Stimulated activated CD4-positive, alpha-beta T cell treated with anti-CD3 and anti-CD28 coated beads, TNF-alpha, amount 100 ng/mL, for 1 hour (primary cell): Measurements from ENCODE around the gene TOX2.

Experiments
- DNase-seq, 3 donors: peaks; one replicate each; pipeline ENCODE4 v3.0.0-alpha.2; 2020; ENCODE audit warnings: low read depth in 3 of 3, low spot score in 1 of 3

TOX2 gene

DNA sequence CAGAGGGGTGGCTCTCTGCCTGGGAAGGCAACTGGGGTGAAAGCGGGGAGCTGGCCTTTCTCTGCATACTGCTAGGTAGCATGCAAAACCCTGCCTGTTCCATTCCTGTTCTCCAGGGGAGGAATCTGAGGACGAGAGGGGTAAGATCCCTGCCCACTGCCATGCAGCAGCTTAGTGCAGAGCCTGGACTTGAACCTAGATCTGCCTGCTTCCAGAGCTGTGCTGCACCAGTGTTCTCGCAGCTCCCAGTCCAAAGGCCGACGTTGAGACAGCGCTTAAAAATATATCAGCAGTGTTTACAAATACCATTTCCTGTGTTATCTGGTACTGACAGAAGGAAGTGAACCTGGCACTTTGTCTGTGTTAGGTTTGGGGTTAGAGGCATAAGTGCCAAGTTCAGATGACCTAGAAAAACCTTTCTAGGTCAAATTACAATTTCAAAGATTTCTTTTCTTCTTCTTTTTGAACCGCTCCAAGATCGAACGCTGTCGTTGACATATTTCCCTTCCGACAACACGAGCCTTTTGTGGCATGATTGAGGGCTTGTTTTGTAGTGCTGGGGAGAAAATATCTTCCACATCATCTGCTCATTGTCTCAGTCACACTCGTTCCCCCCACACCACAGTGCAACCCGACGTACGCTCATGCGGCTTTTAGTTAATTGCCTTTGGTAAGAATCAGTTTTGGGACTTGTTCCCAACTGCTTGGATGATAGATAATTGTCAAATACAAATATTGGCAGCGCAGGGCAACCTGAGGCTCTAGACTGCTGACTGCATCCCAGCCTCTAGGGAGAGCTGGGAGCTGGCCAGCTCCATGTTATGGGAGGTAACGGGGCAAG is 44.6 kb downstream of the TOX2 start:
- DNase-seq: no peak

DNA sequence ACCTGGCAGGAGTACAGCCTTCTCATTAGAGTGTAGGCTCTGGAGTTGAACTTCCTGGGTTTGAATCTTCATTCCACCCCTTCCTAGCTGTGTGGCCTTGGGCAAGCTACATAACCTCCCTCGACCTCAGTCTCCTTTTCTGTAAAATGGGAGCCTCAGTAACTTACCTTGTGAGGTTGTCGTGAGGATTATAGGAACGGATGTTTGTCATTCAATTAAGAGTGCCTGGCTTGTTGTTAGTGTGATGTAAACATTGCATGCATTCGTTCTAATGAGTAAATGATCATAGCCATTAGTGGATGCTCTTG is 45.2 kb downstream of the TOX2 start:
- DNase-seq: no peak

GRCh38 chr20:43960231-43960630 is 45.6 kb downstream of the TOX2 start:
- no peak for DNase-seq

DNA sequence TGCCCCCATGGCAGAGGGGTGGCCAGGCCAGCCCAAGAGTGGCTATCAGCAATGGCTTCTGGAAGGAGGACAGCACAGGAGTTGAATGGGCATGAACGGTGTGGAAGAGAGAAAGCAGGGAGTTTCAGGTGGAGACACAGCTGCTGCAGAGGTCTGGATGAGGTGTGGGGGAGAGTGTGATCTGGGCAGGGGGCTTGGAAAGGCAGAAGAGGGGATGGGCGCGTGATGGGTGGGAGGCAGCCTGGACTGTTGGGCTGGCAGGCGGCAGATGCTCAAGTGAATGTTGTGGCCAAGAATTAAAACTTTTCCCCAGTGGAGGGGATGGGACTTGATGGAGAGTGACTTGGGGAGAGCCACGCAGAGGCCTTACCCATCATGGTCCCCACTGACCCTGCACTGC is 46.5 kb downstream of the TOX2 start:
- no peak for DNase-seq

- DNase-seq: no peak
Observed at GRCh38 chr20:43961541-43962471, 47.2 kb downstream of the TOX2 start.

DNA sequence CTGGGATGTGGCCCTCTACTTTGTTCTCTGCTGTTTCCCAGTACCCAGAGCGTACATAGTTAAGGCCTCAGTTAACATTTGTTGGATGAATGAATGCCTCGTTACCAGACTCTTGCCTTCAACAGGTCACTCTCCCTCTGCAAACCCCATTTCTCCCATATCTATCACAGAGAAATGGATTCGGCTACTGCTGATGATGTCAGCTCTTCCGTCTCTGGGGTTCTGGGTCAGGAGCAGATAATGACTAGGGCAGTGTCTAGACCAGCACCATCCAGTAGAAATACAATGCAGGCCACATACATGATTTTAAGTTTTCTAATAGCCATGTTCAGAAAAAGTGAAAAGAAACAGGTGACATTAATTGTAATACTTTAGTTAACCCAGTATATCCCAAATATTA is 47.9 kb downstream of the TOX2 start:
- DNase-seq: no peak

GRCh38 chr20:43963233-43963632 is 48.6 kb downstream of the TOX2 start:
- DNase-seq: no peak

DNA sequence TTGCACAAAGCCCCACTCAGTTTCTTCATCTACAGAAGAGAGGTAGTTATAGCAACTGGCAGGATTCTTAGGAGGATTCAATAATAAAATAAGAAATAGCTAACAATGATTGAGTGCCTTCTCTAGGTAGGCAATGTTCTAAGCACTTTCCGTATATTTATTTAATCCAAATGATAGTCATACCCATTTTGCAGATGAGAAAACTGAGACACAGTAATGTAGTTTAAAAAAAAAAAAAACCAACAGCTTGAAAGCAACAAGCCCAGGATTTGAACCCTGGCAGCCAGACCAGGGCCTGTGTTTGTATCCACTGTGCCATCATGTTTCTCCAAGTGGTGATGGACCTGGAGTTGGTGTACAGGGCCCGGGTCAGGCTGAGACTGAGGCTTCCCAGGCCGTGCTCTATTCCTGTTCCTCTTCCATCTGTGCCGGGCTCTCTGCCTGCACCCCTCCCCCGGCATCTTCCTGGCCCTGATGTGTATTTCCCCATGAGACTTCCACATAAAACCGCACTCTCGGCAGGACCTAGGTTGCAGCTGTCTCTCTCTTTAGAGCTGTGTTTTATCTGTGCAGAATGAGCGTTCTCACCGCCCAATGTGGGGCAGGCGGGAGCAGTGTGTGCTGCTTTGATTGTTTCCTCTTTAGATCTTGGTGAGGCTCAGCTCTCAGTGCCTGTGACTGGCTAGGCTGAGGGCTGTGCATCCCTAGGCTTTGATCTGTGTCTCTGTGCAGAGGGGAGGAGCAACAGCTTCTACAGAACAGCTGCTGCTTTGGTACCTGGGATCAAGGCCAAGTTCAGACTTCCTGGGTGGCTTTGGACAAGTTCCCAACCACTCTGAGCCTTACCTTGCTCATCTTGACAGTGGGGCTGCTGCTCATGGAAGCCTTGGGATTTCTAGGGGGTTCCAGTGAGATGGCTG is 49.5 kb downstream of the TOX2 start:
- no peak for DNase-seq

GRCh38 chr20:43968341-43969000 is 53.8 kb downstream of the TOX2 start:
- DNase-seq: no peak

DNA sequence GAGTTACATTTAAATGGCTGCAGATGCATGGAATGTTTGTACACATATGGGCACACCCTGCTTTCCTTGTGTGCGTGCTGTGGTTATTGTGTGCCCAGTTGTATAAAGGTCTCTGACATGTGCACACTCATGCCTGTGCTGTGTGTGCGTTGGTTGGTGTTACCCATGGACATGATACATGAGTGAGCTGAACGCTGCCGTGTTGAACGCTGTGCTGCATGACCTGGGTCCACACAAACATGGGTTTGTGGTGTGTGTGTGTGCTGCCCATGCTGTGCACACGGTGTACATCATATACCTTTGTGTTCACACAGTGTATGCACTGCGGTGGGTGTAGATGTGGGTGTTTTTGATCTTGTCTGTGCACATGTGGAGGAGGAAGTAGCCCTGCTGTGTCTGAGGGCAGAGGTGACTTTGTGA is 54.4 kb downstream of the TOX2 start:
- DNase-seq: no peak

- DNase-seq: no peak
Observed at GRCh38 chr20:43969501-43970182, 55.0 kb downstream of the TOX2 start.

- no peak for DNase-seq
Observed at GRCh38 chr20:43971267-43971666, 56.6 kb downstream of the TOX2 start.

- no peak for DNase-seq
Observed at GRCh38 chr20:43972051-43972450, 57.4 kb downstream of the TOX2 start.

- DNase-seq: no peak
Observed at GRCh38 chr20:43972692-43973091, 58.0 kb downstream of the TOX2 start.

- no peak for DNase-seq
Observed at GRCh38 chr20:43973231-43973630, 58.6 kb downstream of the TOX2 start.

- no peak for DNase-seq
Observed at GRCh38 chr20:43973671-43974450, 59.2 kb downstream of the TOX2 start.

- no peak for DNase-seq
Observed at GRCh38 chr20:43974695-43975094, 60.0 kb downstream of the TOX2 start.

- DNase-seq: no peak
Observed at GRCh38 chr20:43975096-43975768, 60.6 kb downstream of the TOX2 start.

DNA sequence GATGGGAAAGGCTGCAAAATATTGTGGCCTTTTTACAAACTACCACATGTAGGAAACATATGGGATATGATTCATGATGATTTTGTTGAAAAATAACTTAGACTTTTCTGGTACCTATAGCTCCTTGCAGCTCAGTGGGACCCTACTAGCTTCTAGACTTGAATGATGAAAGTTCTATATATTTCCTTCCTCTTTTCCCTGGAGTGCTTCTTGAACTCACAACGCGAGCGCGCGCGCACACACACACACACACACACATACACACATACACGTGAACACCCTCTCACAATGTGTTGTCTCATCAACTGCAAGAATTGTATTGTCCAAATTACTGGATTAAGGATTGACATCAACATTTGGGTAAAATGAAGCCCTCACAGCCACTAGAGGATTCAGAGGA is 61.9 kb downstream of the TOX2 start:
- DNase-seq: no peak
